ENCODE results near the gene PLK3.

PLK3 gene

DNA sequence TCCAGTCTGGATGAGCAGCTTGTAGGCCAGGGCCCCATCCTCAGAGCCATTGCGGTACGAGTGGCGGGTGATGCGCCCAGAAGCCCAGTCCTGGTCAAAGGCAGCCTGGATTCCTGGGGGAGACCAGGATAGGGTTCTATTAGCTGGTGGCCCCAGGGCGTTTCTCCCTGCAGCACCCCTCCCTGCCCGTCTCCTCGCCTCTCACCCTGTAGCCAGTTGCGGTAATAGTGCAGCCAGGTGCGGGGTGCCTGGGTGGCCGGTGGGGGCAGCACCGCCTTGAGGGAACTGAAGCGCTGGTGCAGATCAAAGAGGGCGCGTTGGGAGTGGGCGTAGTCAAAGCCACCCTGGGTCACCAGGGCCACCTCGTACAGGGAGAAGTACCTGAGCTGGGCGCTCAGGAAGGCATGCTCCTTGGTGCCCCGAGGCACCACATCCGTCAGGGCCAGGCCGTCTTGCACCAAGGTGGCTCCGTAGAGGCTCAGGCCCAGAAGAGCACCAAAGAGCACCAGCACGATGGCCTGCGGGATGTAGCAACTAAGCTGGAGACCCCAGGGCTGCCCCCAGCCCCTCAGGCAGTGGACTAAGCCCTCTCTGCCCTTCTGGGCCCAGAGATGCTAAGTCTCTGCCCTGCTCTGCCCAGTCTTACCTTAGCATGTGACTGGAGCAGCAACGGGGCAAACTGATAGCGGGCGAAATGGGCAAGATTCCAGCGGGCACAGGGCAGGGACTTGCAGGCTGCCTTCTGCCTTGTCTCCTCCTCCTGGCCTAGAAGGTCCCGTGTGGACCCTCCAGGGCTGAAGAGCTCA is 27.2 kb downstream of the PLK3 start:
- no peak for ATAC-seq
- TF ChIP-seq, protein P1, sequence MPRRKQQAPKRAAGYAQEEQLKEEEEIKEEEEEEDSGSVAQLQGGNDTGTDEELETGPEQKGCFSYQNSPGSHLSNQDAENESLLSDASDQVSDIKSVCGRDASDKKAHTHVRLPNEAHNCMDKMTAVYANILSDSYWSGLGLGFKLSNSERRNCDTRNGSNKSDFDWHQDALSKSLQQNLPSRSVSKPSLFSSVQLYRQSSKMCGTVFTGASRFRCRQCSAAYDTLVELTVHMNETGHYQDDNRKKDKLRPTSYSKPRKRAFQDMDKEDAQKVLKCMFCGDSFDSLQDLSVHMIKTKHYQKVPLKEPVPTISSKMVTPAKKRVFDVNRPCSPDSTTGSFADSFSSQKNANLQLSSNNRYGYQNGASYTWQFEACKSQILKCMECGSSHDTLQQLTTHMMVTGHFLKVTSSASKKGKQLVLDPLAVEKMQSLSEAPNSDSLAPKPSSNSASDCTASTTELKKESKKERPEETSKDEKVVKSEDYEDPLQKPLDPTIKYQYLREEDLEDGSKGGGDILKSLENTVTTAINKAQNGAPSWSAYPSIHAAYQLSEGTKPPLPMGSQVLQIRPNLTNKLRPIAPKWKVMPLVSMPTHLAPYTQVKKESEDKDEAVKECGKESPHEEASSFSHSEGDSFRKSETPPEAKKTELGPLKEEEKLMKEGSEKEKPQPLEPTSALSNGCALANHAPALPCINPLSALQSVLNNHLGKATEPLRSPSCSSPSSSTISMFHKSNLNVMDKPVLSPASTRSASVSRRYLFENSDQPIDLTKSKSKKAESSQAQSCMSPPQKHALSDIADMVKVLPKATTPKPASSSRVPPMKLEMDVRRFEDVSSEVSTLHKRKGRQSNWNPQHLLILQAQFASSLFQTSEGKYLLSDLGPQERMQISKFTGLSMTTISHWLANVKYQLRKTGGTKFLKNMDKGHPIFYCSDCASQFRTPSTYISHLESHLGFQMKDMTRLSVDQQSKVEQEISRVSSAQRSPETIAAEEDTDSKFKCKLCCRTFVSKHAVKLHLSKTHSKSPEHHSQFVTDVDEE (CRISPR knock-in tag; IDR thresholded peaks at IDR 0.05), result no peak
- no peak for TF ChIP-seq OSR1 (CRISPR knock-in tag; IDR thresholded peaks at IDR 0.05)

DNA sequence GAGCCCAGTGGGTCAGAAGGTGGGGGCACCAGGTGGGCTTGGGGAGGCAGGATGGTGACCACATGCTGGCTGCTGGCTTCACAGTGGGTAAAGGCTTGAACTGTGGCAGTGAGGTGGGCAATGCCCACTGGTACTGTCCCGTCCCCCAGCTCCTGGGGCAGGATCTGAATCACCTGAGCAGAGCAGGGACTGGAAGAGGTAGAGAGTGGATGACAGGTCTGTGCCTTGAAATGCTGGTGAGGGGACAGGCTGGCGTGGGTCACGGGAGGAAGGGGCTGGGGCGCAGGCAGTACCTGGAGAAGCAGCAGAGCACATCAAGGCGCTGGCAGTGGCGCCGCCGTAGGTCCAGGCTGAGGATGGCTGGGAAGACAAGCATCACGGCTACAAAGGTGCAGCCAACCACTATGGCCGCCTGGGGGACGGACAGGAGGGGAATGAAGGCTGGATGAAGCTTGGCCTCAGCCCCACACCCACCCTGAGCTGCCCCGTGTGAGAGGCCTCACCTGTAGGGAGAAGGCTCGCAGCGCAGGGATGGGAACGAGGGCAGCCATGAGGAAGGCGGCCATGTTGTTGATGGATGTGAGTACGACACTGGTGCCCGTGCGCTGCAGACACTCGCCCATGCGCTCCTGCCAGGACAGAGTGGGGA is 27.9 kb downstream of the PLK3 start:
- no peak for ATAC-seq
- TF ChIP-seq PPARA (CRISPR knock-in tag; IDR thresholded peaks at IDR 0.05; ENCODE audit: borderline replicate concordance), result no peak
- TF ChIP-seq, protein P2, sequence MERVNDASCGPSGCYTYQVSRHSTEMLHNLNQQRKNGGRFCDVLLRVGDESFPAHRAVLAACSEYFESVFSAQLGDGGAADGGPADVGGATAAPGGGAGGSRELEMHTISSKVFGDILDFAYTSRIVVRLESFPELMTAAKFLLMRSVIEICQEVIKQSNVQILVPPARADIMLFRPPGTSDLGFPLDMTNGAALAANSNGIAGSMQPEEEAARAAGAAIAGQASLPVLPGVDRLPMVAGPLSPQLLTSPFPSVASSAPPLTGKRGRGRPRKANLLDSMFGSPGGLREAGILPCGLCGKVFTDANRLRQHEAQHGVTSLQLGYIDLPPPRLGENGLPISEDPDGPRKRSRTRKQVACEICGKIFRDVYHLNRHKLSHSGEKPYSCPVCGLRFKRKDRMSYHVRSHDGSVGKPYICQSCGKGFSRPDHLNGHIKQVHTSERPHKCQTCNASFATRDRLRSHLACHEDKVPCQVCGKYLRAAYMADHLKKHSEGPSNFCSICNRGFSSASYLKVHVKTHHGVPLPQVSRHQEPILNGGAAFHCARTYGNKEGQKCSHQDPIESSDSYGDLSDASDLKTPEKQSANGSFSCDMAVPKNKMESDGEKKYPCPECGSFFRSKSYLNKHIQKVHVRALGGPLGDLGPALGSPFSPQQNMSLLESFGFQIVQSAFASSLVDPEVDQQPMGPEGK (CRISPR knock-in tag; IDR thresholded peaks at IDR 0.05; ENCODE audit: borderline replicate concordance), result no peak
- TF ChIP-seq CSDC2 (CRISPR knock-in tag; IDR thresholded peaks at IDR 0.05), result no peak
- TF ChIP-seq RARB (CRISPR knock-in tag; IDR thresholded peaks at IDR 0.05), result no peak
- TF ChIP-seq SNAI2 (CRISPR knock-in tag; IDR thresholded peaks at IDR 0.05), result no peak
- no peak for TF ChIP-seq GLIS3 (CRISPR knock-in tag; IDR thresholded peaks at IDR 0.05)
- TF ChIP-seq, protein P3, sequence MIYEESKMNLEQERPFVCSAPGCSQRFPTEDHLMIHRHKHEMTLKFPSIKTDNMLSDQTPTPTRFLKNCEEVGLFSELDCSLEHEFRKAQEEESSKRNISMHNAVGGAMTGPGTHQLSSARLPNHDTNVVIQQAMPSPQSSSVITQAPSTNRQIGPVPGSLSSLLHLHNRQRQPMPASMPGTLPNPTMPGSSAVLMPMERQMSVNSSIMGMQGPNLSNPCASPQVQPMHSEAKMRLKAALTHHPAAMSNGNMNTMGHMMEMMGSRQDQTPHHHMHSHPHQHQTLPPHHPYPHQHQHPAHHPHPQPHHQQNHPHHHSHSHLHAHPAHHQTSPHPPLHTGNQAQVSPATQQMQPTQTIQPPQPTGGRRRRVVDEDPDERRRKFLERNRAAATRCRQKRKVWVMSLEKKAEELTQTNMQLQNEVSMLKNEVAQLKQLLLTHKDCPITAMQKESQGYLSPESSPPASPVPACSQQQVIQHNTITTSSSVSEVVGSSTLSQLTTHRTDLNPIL (CRISPR knock-in tag; IDR thresholded peaks at IDR 0.05; ENCODE audit: low read depth), result no peak
- TF ChIP-seq ZNF8 (CRISPR knock-in tag; IDR thresholded peaks at IDR 0.05), result no peak
- TF ChIP-seq, protein P1 (CRISPR knock-in tag; IDR thresholded peaks at IDR 0.05), result no peak
- no peak for TF ChIP-seq TOX (CRISPR knock-in tag; IDR thresholded peaks at IDR 0.05; ENCODE audit: borderline replicate concordance)
- no peak for TF ChIP-seq ISL1 (CRISPR knock-in tag; IDR thresholded peaks at IDR 0.05)
- no peak for TF ChIP-seq BACH2 (CRISPR knock-in tag; IDR thresholded peaks at IDR 0.05; ENCODE audit: borderline replicate concordance)
- TF ChIP-seq TCF4 (CRISPR knock-in tag; IDR thresholded peaks at IDR 0.05; ENCODE audit: borderline replicate concordance), result no peak
- no peak for TF ChIP-seq ARNTL (CRISPR knock-in tag; IDR thresholded peaks at IDR 0.05; ENCODE audit: borderline replicate concordance, low read depth)
- no peak for TF ChIP-seq ESRRG (CRISPR knock-in tag; IDR thresholded peaks at IDR 0.05)
- TF ChIP-seq, protein P4, sequence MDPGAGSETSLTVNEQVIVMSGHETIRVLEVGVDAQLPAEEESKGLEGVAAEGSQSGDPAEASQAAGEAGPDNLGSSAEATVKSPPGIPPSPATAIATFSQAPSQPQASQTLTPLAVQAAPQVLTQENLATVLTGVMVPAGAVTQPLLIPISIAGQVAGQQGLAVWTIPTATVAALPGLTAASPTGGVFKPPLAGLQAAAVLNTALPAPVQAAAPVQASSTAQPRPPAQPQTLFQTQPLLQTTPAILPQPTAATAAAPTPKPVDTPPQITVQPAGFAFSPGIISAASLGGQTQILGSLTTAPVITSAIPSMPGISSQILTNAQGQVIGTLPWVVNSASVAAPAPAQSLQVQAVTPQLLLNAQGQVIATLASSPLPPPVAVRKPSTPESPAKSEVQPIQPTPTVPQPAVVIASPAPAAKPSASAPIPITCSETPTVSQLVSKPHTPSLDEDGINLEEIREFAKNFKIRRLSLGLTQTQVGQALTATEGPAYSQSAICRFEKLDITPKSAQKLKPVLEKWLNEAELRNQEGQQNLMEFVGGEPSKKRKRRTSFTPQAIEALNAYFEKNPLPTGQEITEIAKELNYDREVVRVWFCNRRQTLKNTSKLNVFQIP (CRISPR knock-in tag; IDR thresholded peaks at IDR 0.05; ENCODE audit: borderline replicate concordance, low read depth), result no peak
